Activated CD4-positive, alpha-beta T cell treated with anti-CD3 and anti-CD28 coated beads for 36 hours (primary cell): ENCODE data around the gene HENMT1. TPM values are rescaled to one million over a fixed set of nuclear protein-coding genes. Genes with fewer than 3 reads are reported as not detected.
"Not testable (repeated sequence)": the region's sequence is repeated elsewhere in the genome, so short reads cannot be mapped to it uniquely, and the experiment has no call there.

ENCODE experiments used
- ATAC-seq: fragments of 200-7000 bp; cut with Tn5 transposase; one replicate; pipeline ENCODE4 v1.10.0; 2021; ENCODE audit warnings: mild to moderate bottlenecking, moderate library complexity
- CTCF ChIA-PET: fragments of 350-600 bp; sonication (Branson Sonifier 250); formaldehyde crosslinking; loops from one replicate; lab custom pipeline; 2021; ENCODE audit warnings: antibody characterized with exemption; lab: Charles Lee
- POLR2A ChIA-PET: fragments of 350-600 bp; sonication (Branson Sonifier 250); formaldehyde crosslinking; loops from one replicate; lab custom pipeline; 2021; ENCODE audit warnings: antibody characterized with exemption, inconsistent platforms; lab: Charles Lee
- DNase-seq: peaks from one replicate; pipeline ENCODE4 v3.0.0-alpha.2; 2020
- H3K27ac Mint-ChIP-seq: one replicate; pipeline ENCODE4 v1.8.0; 2021; ENCODE audit warnings: mixed read lengths
- H3K27me3 Mint-ChIP-seq: one replicate; pipeline ENCODE4 v1.8.0; 2021; ENCODE audit warnings: mixed read lengths
- H3K36me3 Mint-ChIP-seq: one replicate; pipeline ENCODE4 v1.8.0; 2021; ENCODE audit warnings: low read depth, mixed read lengths
- H3K4me1 Mint-ChIP-seq: one replicate; pipeline ENCODE4 v1.8.0; 2021; ENCODE audit warnings: mixed read lengths
- H3K4me3 Mint-ChIP-seq: one replicate; pipeline ENCODE4 v1.8.0; 2021; ENCODE audit warnings: mild to moderate bottlenecking, moderate library complexity, mixed read lengths
- H3K9me3 Mint-ChIP-seq: one replicate; pipeline ENCODE4 v1.8.0; 2021; ENCODE audit warnings: low read depth, mixed read lengths
- intact Hi-C, 2 experiments: fragments of 100-400 bp; cut with DNase I in 1 of 2; cut with micrococcal nuclease in 1 of 2; formaldehyde crosslinking; loops; one replicate each; pipeline versions ENCODE4 v1.14.2 to v1.15.1; 2022 to 2024; cut with DNase I, micrococcal nuclease
- total RNA-seq, 2 experiments: library from RNA; stranded (reverse); gene quantifications; one replicate each; pipeline ENCODE4 v1.2.3, GENCODE V29; 2021

HENMT1 gene
- total RNA-seq, 2 experiments from 2014 or later: 14.6 to 20.6 TPM

DNA sequence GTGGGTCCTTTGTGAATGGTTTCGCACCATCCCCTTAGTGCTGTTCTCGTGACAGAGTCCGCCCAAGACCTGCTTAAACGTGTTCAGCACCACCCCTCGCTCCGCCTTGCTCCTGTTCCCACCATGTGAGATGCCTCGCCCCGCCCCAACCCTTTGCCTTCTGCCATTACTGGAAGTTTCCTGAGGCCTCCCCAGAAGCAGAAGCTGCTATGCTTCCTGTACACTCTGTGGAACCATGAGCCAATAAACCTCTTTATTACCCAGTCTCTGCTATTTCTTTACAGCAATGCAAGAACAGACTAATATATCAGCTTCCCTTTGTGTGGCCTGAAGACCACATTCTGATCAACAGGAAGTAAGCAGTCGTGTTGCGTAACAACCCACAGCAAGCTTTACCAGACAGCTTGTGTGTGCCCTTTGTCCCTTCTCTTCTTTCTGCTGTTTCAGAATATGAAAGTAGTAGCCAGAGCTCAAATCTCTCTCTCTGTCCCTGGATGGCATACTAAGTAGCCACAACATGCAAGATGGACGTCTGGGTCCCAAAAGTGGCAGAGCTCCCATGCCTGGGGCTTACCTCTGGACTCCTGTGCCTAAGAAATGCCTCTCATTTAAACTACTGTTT is 14.1 kb downstream of the HENMT1 start:
- peaks cover 57% of the 10 kb centered on the region for H3K4me1 Mint-ChIP-seq
- intact Hi-C loops: loop anchor here (1.0 to 10.0 kb wide), 5 partner anchors 14 to 712 kb away; partner anchors contain the start of genes HENMT1 (in 2 of the 2) and STXBP3 (in 1 of the 2)
- peak overlapping the region; percentile 91 for H3K27ac Mint-ChIP-seq
- peak; percentile 76 for DNase-seq
- H3K27me3 Mint-ChIP-seq: no peaks in the 10 kb centered on the region
- ChIA-PET CTCF (interaction anchor here (0.7 to 2.2 kb wide), 12 partner anchors 8 to 830 kb away, joined by 3 to 12 read pairs (median 3); partner anchors contain the start of genes EEIG2 and HENMT1), POLR2A (interaction anchor here (0.8 to 1.6 kb wide), 4 partner anchors 14 to 87 kb away, joined by 3 to 7 read pairs (median 4); partner anchors contain the start of genes EEIG2, HENMT1 and PRPF38B)
- H3K36me3 Mint-ChIP-seq: peaks cover 43% of the 10 kb centered on the region
- ATAC-seq: peak; percentile 58
- peaks cover 3% of the 10 kb centered on the region for H3K9me3 Mint-ChIP-seq
- peak overlapping the region; percentile 37 for H3K4me3 Mint-ChIP-seq

DNA sequence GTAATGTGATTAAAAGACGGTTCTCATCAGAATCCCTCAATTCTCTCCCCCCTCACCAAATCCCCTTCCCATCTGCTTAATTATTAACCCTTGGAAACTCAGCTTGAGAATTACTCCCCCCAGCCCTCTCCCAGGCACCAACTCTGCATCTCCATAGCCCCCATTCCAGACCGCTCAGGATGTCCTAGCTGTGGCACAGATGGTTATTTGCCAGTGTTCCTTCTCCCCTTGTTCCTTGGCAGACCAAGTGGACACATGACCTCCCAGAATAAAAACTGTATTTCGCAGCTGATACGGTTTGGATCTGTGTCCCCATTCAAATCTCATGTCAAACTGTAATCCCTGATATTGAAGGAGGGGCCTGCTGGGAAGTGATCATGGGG is 14.6 kb downstream of the HENMT1 start:
- no peak for ATAC-seq
- Mint-ChIP-seq H3K9me3 (peaks cover 2% of the 10 kb centered on the region), H3K4me1 (peaks cover 57% of the 10 kb centered on the region), H3K36me3 (peaks cover 42% of the 10 kb centered on the region), H3K4me3 (peak overlapping the region; percentile 37), H3K27ac (peak overlapping the region; percentile 91), H3K27me3 (no peaks in the 10 kb centered on the region)
- no peak for DNase-seq
- ChIA-PET POLR2A (interaction anchor here (1.0 to 1.6 kb wide), 3 partner anchors 15 to 86 kb away, joined by 3 to 7 read pairs (median 4); partner anchors contain the start of genes EEIG2, HENMT1 and PRPF38B), CTCF (interaction anchor here (0.8 to 2.2 kb wide), 9 partner anchors 9 to 830 kb away, joined by 3 to 12 read pairs (median 3); partner anchors contain the start of genes EEIG2 and HENMT1)
- intact Hi-C loops: loop anchor here (1.0 to 10.0 kb wide), 4 partner anchors 15 to 711 kb away; partner anchors contain the start of genes HENMT1 (in 1 of the 2) and STXBP3 (in 1 of the 2)

DNA sequence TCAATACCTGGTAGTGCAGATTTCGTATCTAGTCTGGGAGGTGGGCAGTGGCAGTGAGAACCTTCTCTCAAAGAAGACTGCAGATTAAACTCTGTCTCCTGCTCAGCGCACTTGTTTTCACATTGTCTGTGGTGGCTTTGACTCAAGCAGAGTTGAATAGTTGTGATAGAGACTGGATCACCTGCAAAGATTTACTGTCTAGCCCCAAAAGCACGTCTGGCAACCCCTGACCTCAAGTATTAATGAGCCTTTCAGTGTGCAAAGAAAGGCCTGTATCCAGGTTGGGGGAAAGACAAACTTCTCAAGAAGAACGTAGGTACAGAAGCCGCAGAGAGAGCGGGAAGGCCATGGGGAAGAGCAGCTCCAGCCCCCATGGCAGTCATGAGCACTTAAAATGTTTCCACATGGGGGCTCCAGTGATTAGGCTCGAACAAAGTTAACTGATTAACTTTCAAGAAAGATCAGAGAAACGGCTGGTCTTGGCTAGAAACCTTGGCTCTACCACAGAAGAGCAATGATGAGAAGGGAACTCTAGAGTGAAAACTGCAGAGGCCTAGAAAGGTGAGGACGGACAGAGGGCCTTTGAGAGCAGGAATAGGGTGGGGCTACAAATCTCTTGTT is 15.2 kb downstream of the HENMT1 start:
- ChIA-PET CTCF (interaction anchor here (0.6 to 3.0 kb wide), 7 partner anchors 9 to 135 kb away, joined by 3 to 49 read pairs (median 4); partner anchors contain the start of genes EEIG2 and HENMT1), POLR2A (interaction anchor here (0.5 to 2.9 kb wide), 4 partner anchors 14 to 75 kb away, joined by 3 to 11 read pairs (median 5); partner anchors contain the start of genes HENMT1 and PRPF38B)
- peaks cover 2% of the 10 kb centered on the region for H3K9me3 Mint-ChIP-seq
- no peak for ATAC-seq
- intact Hi-C loops: loop anchor here (1.0 to 10.0 kb wide), 7 partner anchors 15 to 711 kb away; partner anchors contain the start of genes EEIG2 (in 1 of the 2), HENMT1 (in 1 of the 2), PRPF38B (in 1 of the 2) and STXBP3 (in 1 of the 2)
- peaks cover 41% of the 10 kb centered on the region for H3K36me3 Mint-ChIP-seq
- H3K27me3 Mint-ChIP-seq: no peaks in the 10 kb centered on the region
- DNase-seq: no peak
- peak overlapping the region; percentile 91 for H3K27ac Mint-ChIP-seq
- peaks cover 57% of the 10 kb centered on the region for H3K4me1 Mint-ChIP-seq
- peak overlapping the region; percentile 49 for H3K4me3 Mint-ChIP-seq

DNA sequence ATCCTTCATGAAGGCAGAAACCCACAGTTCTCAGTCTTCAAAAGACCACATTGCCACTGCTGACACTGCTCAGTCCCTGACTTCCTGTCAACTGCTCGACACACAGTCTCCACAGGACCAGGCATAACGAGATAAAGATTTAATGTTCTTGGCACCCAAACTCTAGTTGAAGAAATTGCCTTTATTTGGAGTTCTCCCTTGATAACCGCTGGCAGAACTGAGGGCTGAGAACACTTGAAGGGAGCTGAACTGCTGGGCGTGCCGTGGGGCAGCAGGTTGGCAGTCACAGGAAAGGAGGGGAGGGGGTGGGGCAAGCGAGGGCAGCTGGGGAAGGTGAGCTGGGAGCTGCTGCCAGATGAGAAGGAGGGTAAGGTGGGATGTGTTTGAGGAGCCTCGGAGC is 15.9 kb downstream of the HENMT1 start:
- Mint-ChIP-seq H3K27ac (peak overlapping the region; percentile 91), H3K4me3 (peak overlapping the region; percentile 49)
- intact Hi-C loops: loop anchor here (1.0 to 10.0 kb wide), 7 partner anchors 47 to 710 kb away; partner anchors contain the start of genes SLC25A24 (in 2 of the 2), EEIG2 (in 1 of the 2), PRPF38B (in 1 of the 2) and STXBP3 (in 1 of the 2)

DNA sequence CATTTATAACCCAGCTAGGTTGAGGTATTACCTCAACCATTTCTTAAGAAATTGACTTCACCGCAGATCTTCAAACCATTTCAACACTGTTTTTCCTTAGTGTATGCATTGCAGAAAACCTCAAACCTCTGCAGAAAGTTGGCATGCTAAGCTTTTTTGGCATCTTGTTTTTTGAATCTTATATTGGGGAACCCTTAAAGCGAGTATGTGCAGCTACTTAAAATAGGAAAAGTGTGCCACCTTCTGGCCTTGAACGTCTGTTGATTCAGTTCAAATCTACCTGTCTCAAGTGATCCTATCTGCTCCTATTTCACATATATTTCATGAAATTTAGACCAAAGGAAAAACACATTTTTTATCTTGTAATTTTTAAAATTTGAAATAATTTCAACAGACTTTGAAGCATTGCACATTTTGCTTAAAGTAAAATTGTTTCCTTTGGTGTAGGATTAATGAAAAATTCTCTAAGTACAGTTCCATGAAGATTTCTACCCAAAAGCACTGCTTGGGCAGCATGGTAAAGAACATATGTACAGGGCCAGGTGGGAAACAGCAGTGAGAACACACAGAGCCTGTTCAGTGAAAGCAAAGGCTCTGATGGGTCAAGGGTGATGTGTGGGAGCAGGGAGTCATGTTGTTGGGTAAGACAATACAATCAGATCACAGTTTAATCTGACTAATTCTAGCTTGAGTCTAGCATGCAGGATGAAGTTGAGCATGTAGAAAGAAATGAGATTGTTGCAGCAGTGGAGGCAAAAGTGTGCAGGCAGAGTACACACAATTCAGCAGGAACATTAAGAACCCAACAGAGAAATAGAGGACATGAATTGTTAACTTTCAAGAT is 17.2 kb downstream of the HENMT1 start:
- H3K4me1 Mint-ChIP-seq: peaks cover 71% of the 10 kb centered on the region
- no peak overlapping the region for H3K4me3 Mint-ChIP-seq
- H3K9me3 Mint-ChIP-seq: peaks cover 6% of the 10 kb centered on the region
- peaks cover 29% of the 10 kb centered on the region for H3K36me3 Mint-ChIP-seq
- peak; percentile 64 for DNase-seq
- peak overlapping the region; percentile 72 for H3K27ac Mint-ChIP-seq
- intact Hi-C loops: loop anchor here (1.0 to 10.0 kb wide), 8 partner anchors 51 to 709 kb away; partner anchors contain the start of genes SLC25A24 (in 2 of the 2) and EEIG2 (in 1 of the 2)
- peak; percentile 47 for ATAC-seq
- CTCF ChIA-PET: interaction anchor here (0.6 to 3.0 kb wide), 32 partner anchors 11 to 932 kb away, joined by 3 to 49 read pairs (median 4); partner anchors contain the start of genes EEIG2, HENMT1 and PRPF38B
- POLR2A ChIA-PET: interaction anchor here (0.5 to 2.9 kb wide), 6 partner anchors 17 to 762 kb away, joined by 4 to 11 read pairs (median 5); partner anchors contain the start of gene HENMT1
- H3K27me3 Mint-ChIP-seq: no peaks in the 10 kb centered on the region

More for the DNA sequence above, 15.9 kb downstream of the HENMT1 start:
- ATAC-seq: peak; percentile 59
- H3K4me1 Mint-ChIP-seq: peaks cover 64% of the 10 kb centered on the region
- peaks cover 6% of the 10 kb centered on the region for H3K9me3 Mint-ChIP-seq
- ChIA-PET CTCF (interaction anchor here (0.6 to 3.0 kb wide), 10 partner anchors 10 to 221 kb away, joined by 3 to 49 read pairs (median 6); partner anchors contain the start of genes EEIG2 and HENMT1), POLR2A (interaction anchor here (0.5 to 2.9 kb wide), 4 partner anchors 14 to 76 kb away, joined by 3 to 11 read pairs (median 5); partner anchors contain the start of genes HENMT1 and PRPF38B)
- peak; percentile 60 for DNase-seq
- no peaks in the 10 kb centered on the region for H3K27me3 Mint-ChIP-seq
- peaks cover 36% of the 10 kb centered on the region for H3K36me3 Mint-ChIP-seq

DNA sequence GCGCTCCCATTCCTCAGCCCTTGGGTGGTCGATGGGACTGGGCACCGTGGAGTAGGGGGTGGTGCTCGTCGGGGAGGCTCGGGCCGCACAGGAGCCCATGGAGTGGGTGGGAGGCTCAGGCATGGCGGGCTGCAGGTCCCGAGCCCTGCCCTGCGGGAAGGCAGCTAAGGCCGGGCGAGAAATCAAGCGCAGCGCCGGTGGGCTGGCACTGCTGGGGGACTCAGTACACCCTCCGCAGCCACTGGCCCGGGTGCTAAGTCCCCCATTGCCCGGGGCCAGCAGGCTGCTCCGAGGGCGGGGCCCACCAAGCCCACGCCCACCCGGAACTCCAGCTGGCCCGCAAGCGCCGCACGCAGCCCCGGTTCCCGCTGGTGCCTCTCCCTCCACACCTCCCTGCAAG is 20.0 kb downstream of the HENMT1 start:
- not testable (repeated sequence) for ATAC-seq, H3K27ac Mint-ChIP-seq

DNA sequence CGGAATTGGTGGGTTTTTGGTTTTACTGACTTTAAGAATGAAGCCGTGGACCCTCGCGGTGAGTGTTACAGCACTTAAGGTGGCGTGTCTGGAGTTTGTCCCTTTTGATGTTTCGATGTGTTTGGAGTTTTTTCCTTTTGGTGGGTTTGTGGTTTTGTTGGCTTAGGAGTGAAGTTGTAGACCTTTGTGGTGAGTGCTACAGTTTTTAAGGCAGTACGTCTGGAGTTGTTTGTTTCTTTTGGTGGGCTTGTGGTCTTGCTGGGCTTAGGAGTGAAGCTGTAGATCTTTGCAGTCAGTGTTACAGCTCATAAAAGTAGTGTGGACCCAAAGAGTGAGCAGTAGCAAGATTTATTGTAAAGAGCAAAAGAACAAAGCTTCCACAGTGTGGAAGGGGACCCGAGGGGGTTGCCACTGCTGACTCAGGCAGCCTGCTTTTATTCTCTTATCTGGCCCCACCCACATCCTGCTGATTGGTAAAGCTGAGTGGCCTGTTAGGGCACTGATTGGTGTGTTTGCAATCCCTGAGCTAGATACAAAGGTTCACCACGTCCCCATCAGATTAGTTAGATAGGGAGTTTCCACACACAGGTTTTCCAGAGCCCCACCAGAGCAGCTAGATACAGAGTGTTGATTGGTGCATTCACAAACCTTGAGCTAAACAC is 20.9 kb downstream of the HENMT1 start:
- H3K36me3 Mint-ChIP-seq: peaks cover 5% of the 10 kb centered on the region
- CTCF ChIA-PET: interaction anchor here (0.8 to 1.3 kb wide), 4 partner anchors 21 to 105 kb away, joined by 3 to 11 read pairs (median 4); partner anchors contain the start of genes EEIG2 and HENMT1
- no peaks in the 10 kb centered on the region for H3K27me3 Mint-ChIP-seq
- POLR2A ChIA-PET: interaction anchor here (0.6 to 1.3 kb wide), 3 partner anchors 21 to 80 kb away, joined by 3 to 6 read pairs (median 3); partner anchors contain the start of genes EEIG2, HENMT1 and PRPF38B
- peak overlapping the region; percentile 59 for H3K27ac Mint-ChIP-seq
- H3K4me1 Mint-ChIP-seq: peaks cover 40% of the 10 kb centered on the region
- intact Hi-C loops: loop anchor here (5.0 to 10.0 kb wide), 2 partner anchors 438 to 705 kb away; partner anchors contain the start of gene SLC25A24 (in 2 of the 2)
- H3K9me3 Mint-ChIP-seq: peaks cover 4% of the 10 kb centered on the region
- peak; percentile 70 for DNase-seq
- peak overlapping the region; percentile 11 for H3K4me3 Mint-ChIP-seq
- ATAC-seq: peak; percentile 14

More for the DNA sequence above, 20.0 kb downstream of the HENMT1 start:
- ChIA-PET CTCF (interaction anchor here (0.8 to 1.3 kb wide), 2 partner anchors 78 to 106 kb away, joined by 3 to 4 read pairs; no protein-coding TSS in a partner anchor), POLR2A (interaction anchor here (0.6 to 1.3 kb wide), 2 partner anchors 20 to 51 kb away, joined by 3 to 6 read pairs; partner anchors contain the start of genes HENMT1 and PRPF38B)
- H3K27me3 Mint-ChIP-seq, H3K36me3 Mint-ChIP-seq, H3K9me3 Mint-ChIP-seq, DNase-seq, H3K4me3 Mint-ChIP-seq: not testable (repeated sequence)
- intact Hi-C loops: loop anchor here (5.0 to 10.0 kb wide), 2 partner anchors 439 to 706 kb away; partner anchors contain the start of gene SLC25A24 (in 2 of the 2)
- H3K4me1 Mint-ChIP-seq: peaks cover 49% of the 10 kb centered on the region

DNA sequence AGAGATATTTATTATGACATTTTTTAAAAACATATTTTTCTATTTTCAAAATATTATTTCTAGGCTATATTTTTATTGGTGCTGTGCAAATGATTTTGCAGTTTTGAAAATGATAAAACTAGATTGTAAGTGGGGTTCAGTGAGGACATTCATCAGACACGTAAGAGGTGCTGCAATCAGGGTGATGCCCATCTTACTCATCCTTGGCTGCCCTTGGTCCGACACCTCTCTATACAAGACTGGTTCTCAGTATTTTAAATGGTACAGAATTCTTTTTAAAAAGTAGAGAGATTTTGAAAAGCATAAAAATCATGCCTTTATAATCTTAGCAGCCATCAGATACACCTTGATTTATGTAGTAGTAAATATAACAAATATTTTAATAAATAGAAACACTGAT is 24.0 kb downstream of the HENMT1 start:
- H3K27me3 Mint-ChIP-seq: no peaks in the 10 kb centered on the region
- peaks cover 13% of the 10 kb centered on the region for H3K36me3 Mint-ChIP-seq
- ATAC-seq: no peak
- peaks cover 4% of the 10 kb centered on the region for H3K9me3 Mint-ChIP-seq
- CTCF ChIA-PET: no interaction called here
- POLR2A ChIA-PET: no interaction called here
- DNase-seq: no peak
- intact Hi-C loops: no loop called here
- no peak overlapping the region for H3K27ac Mint-ChIP-seq
- H3K4me1 Mint-ChIP-seq: peaks cover 13% of the 10 kb centered on the region
- H3K4me3 Mint-ChIP-seq: no peak overlapping the region

DNA sequence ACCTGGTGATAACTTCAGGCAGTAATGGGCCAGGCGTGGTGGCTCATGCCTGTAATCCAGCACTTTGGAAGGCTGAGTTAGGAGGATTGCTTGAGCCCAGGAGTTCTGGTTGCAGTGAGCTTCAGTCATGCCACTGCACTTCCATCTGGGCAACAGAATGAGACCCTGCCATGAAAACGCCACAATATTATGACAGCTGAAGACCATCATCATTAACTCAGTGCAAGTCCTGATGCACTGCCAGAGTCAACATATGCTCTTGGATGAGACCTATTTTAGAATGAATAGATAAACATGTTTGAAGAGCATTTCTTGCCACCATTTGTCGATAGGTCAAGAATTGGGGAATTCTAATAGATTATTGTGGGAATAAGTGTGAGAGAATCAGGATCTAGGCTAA is 26.4 kb downstream of the HENMT1 start:
- intact Hi-C loops: no loop called here
- Mint-ChIP-seq H3K4me1 (peaks cover 2% of the 10 kb centered on the region), H3K27me3 (no peaks in the 10 kb centered on the region), H3K4me3 (no peak overlapping the region), H3K9me3 (no peaks in the 10 kb centered on the region), H3K27ac (no peak overlapping the region), H3K36me3 (peaks cover 10% of the 10 kb centered on the region)
- ChIA-PET CTCF (interaction anchor here (1.1 kb wide), 1 partner anchor 22 kb away, joined by 3 read pairs; no protein-coding TSS in a partner anchor), POLR2A (no interaction called here)
- ATAC-seq: no peak
- no peak for DNase-seq
